Breast epithelium (tissue), 4 donors: ENCODE results near the gene TP53I11. TPM values are rescaled to one million over a fixed set of nuclear protein-coding genes. Genes with fewer than 3 reads are reported as not detected.
A peak's percentile ranks its signal among the peaks of the same experiment; 100 is the strongest.

Source experiments
- DNase-seq, 2 donors: peaks; one replicate each; pipeline ENCODE4 v3.0.0-alpha.2; 2019; ENCODE audit warnings: low spot score in 2 of 2
- H3K27ac ChIP-seq, 2 donors: fragments of 200-600 bp; sonication (generic) in 1 of 2; one replicate each; pipeline ENCODE4 v1.5.1; 2016 to 2019; ENCODE audit warnings: mild to moderate bottlenecking in 1 of 2
- H3K27me3 ChIP-seq, 2 donors: fragments of 200-600 bp; sonication (generic) in 1 of 2; one replicate each; pipeline versions ENCODE4 v1.5.1 to v1.6.0; 2017 to 2019; ENCODE audit warnings: control low read depth in 1 of 2, mild to moderate bottlenecking in 1 of 2
- H3K36me3 ChIP-seq: fragments of 200-600 bp; one replicate; pipeline ENCODE4 v1.5.1; 2019
- H3K4me1 ChIP-seq, 2 donors: fragments of 200-600 bp; sonication (generic); one replicate each; pipeline ENCODE4 v1.5.1; 2016 to 2019; ENCODE audit warnings: control low read depth in 1 of 2
- H3K4me3 ChIP-seq, 3 donors: fragments of 200-600 bp; sonication (generic); 1 replicate in 2 of 3; 2 replicates in 1 of 3; pipeline ENCODE4 v1.5.1; 2016 to 2019; ENCODE audit warnings: mild to moderate bottlenecking in 3 of 3, moderate library complexity in 2 of 3
- H3K9me3 ChIP-seq, 2 donors: fragments of 200-600 bp; sonication (generic) in 1 of 2; one replicate each; pipeline ENCODE4 v1.5.1; 2016 to 2019; ENCODE audit warnings: control low read depth in 1 of 2
- CTCF ChIP-seq, 3 donors: fragments of 450-650 bp; IDR thresholded peaks; one replicate each; pipeline ENCODE4 v1.5.1; 2016 to 2017; ENCODE audit warnings: antibody characterized with exemption in 3 of 3, mild to moderate bottlenecking in 3 of 3, moderate library complexity in 3 of 3
- POLR2A ChIP-seq: fragments of 450-650 bp; IDR thresholded peaks from one replicate; pipeline ENCODE4 v1.6.1; 2016; ENCODE audit warnings: antibody characterized with exemption, mild to moderate bottlenecking, moderate library complexity
- POLR2AphosphoS5 ChIP-seq, 3 donors: sonication (generic); formaldehyde crosslinking; IDR thresholded peaks; one replicate each; pipeline ENCODE4 v1.6.1; 2017; ENCODE audit warnings: antibody characterized with exemption in 3 of 3
- intact Hi-C: fragments of 100-400 bp; cut with DNase I; formaldehyde crosslinking; loops from one replicate; pipeline ENCODE4 v1.15.1; 2023; ENCODE audit warnings: low total_unique reads
- total RNA-seq, 3 donors: library from RNA; depleted of rRNA; stranded (reverse); fragments of >200 nt; gene quantifications; one replicate each; pipeline ENCODE4 v1.1.0, GENCODE V29; 2016

Gene TP53I11
- total RNA-seq, 3 donors from 2014 or later = 30.7 to 91.1 (median 75.7) TPM

DNA sequence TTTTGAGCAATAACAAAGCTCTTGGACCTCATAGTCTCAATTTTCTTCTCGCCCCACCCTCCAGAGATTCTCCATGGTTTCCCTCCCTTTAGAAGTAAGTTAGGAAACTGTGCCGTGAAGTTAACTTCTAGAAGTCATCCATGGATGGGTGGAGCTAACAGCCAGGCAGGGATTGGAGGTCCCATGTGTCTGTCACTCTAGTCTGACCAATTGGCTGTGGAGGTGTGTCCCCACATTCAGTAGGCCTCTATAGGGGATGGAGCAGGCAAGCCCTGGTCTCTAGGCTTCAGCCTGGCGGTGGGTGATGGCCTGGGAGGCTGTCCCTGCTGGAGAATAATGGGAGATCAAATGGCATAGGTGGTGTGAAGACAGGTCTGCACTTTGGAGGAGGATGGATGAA is 50.7 kb downstream of the TP53I11 start:
- Histone ChIP-seq H3K36me3 (no peaks in the 10 kb centered on the region), H3K4me3 (no peak overlapping the region), H3K9me3 (peaks cover 0 to 6% of the 10 kb centered on the region in 2 donors), H3K4me1 (no peaks in the 10 kb centered on the region), H3K27me3 (peaks cover 0 to 6% of the 10 kb centered on the region in 2 donors), H3K27ac (no peak overlapping the region)
- DNase-seq = no peak
- no peak for TF ChIP-seq POLR2A
- no peak for TF ChIP-seq POLR2AphosphoS5 (IDR thresholded peaks at IDR 0.05)
- no peak for TF ChIP-seq CTCF (IDR thresholded peaks at IDR 0.05)
- intact Hi-C loops = loop anchor here (5.0 to 10.0 kb wide), 2 partner anchors 435 to 638 kb away; no protein-coding TSS in a partner anchor

DNA sequence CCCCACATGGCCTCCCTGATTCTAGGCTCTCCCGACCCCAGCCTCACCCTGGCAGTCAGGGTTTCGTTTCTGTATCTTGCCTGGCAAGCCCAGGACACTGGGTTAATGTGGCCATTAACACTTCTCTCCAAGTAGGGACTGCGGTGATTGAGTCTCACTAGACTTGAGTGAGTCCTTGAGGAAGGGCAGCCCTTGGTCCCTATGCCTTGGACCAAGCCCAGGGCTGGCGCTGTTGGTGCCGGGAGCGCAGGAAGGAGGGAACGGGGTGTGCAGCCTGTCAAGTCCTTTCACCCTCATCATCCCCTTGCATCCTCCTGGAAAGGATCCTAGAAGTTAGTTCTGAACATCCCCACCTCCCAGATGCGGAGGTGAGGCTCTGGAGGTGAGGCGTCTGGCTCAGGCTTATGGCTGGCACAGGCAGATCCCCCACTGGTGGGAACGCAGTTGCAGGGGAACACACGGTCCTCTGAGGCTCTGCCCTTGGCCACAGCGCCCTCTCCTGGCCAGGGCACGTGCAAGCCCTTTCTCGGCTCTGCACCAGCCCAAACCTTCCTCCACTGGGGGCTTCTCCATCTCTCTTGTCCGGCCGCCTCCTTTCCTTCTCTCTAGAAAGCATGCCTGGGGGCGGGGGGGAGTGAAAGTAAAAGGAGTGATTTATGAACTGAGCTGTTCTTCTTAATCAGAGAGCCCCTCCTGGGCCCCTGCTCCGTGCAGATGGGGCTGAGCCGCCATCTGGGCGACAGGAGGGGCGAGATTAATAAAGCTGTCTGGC is 56.7 kb downstream of the TP53I11 start:
- no peaks in the 10 kb centered on the region for H3K36me3 ChIP-seq
- H3K4me1 ChIP-seq = no peaks in the 10 kb centered on the region
- intact Hi-C loops = loop anchor here (10.0 kb wide), 1 partner anchor 429 kb away; no protein-coding TSS in a partner anchor
- peaks cover 0 to 6% of the 10 kb centered on the region in 2 donors for H3K9me3 ChIP-seq
- H3K27ac ChIP-seq = no peak overlapping the region
- no peak for DNase-seq
- no peak overlapping the region for H3K4me3 ChIP-seq
- TF ChIP-seq POLR2A (no peak), CTCF (IDR thresholded peaks at IDR 0.05) (peak in 2 of 3 donors; percentile 44 to 52)
- peaks cover 0 to 6% of the 10 kb centered on the region in 2 donors for H3K27me3 ChIP-seq

- Histone ChIP-seq H3K9me3 (peaks cover 0 to 3% of the 10 kb centered on the region in 2 donors), H3K4me3 (no peak overlapping the region), H3K27ac (no peak overlapping the region), H3K4me1 (no peaks in the 10 kb centered on the region), H3K36me3 (no peaks in the 10 kb centered on the region), H3K27me3 (peaks cover 0 to 6% of the 10 kb centered on the region in 2 donors)
- intact Hi-C loops = loop anchor here (10.0 kb wide), 1 partner anchor 429 kb away; no protein-coding TSS in a partner anchor
- no peak for DNase-seq
- no peak for TF ChIP-seq CTCF (IDR thresholded peaks at IDR 0.05)
- no peak for TF ChIP-seq POLR2A
- TF ChIP-seq POLR2AphosphoS5 (IDR thresholded peaks at IDR 0.05) = no peak
Measured at GRCh38 chr11:44893308-44893822, 57.3 kb downstream of the TP53I11 start.

GRCh38 chr11:44892843-44893242 is 57.8 kb downstream of the TP53I11 start:
- no peak overlapping the region for H3K27ac ChIP-seq
- no peak for TF ChIP-seq CTCF (IDR thresholded peaks at IDR 0.05)
- no peak for TF ChIP-seq POLR2AphosphoS5 (IDR thresholded peaks at IDR 0.05)
- no peak for TF ChIP-seq POLR2A
- H3K9me3 ChIP-seq = no peaks in the 10 kb centered on the region
- intact Hi-C loops = loop anchor here (10.0 kb wide), 1 partner anchor 428 kb away; no protein-coding TSS in a partner anchor
- no peak overlapping the region for H3K4me3 ChIP-seq
- H3K27me3 ChIP-seq = peaks cover 0 to 6% of the 10 kb centered on the region in 2 donors
- H3K4me1 ChIP-seq = no peaks in the 10 kb centered on the region
- no peak for DNase-seq
- H3K36me3 ChIP-seq = no peaks in the 10 kb centered on the region

DNA sequence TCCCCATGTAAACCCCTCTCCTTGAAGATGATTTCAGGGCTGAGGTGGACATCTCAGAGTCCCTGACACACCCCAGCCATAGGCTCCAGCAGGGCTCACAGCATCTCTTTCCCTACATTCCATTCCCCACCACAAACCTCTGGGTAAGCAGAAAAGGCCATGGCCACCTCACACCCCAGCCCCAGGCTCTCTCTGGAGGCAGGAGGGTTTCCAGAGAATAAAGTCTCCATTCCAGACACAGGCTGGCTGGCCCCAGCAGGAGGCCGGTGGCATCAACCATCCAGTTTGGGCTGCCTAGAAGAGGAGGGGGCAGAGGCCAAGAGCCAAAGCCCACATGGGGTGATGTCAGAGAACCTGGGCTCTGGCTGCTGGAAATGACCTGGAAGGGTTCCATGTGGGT is 61.4 kb downstream of the TP53I11 start:
- no peaks in the 10 kb centered on the region for H3K4me1 ChIP-seq
- TF ChIP-seq CTCF (IDR thresholded peaks at IDR 0.05) = no peak
- no peak for TF ChIP-seq POLR2A
- no peak for TF ChIP-seq POLR2AphosphoS5 (IDR thresholded peaks at IDR 0.05)
- DNase-seq = no peak
- H3K9me3 ChIP-seq = no peaks in the 10 kb centered on the region
- intact Hi-C loops = no loop called here
- no peaks in the 10 kb centered on the region for H3K27me3 ChIP-seq
- no peak overlapping the region for H3K27ac ChIP-seq
- H3K36me3 ChIP-seq = no peaks in the 10 kb centered on the region
- no peak overlapping the region for H3K4me3 ChIP-seq
